Activated CD4-positive, alpha-beta T cell treated with anti-CD3 and anti-CD28 coated beads for 1 hour (primary cell): ENCODE measurements around the gene CARD11.
"Not testable (repeated sequence)": the region's sequence is repeated elsewhere in the genome, so short reads cannot be mapped to it uniquely, and the experiment has no call there.

Experiments used
- DNase-seq: peaks from one replicate; pipeline ENCODE4 v3.0.0-alpha.2; 2020

The CARD11 gene

DNA sequence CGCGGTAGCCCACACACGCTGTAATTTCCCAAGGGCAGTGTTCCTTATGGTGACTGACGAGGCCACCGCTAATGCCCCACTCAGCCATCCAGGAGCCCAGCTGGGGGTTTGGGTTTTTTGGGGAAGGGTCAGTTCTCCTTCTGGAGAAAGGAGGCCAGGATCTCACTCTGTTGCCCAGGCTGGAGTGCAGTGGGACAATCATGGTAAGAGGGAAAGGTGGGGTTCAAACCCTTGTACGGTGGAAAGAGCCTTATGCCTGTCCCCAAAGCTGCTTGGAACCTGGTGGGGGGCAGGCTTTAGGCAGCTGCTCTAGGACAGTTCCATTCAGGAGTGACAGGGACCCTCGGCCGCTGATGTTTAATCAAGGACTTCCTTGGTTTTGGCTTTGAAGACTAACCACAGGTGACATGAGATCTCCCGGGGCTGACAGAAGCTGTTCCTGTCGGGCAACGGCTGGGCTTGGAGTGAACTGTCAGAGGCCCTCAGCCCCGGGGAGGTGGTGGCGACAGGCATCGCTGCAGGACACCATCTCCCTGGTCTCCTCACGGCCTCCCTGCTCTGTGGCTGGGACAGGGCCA, 84.5 kb downstream of the CARD11 start:
- no peak for DNase-seq

DNA sequence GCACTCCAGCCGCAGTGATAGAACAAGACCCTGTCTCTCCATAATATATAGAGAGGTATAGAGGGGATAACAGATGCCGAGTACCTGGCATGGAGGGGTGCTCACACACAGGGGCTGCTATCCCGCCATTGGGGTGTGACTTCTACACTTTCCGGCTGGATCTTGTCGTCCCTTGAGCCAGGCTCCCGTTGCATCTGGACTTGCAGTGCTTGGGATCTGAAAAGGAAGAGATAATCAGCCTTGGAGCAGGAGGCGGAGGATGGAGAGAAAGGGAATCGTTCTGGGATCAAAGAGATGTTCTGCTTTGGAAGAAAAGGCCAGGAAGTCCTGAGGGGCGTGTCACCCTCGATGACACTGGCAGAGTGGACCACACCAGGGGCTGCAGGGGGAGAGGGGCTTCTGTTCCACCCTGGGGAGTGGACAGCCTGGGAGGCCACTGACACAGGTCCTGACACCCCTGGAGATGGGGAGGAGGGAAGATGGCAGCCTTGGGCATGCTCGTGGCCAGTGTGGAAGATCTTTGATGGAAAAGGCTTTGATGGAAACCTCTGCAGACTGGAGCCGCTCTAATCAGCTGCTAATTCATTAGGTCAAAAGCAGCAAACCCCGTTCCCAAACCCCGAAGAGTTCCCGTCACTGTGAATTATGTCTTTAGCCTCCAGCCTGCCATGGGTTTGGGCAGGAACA, 85.1 kb downstream of the CARD11 start:
- DNase-seq, result no peak

DNA sequence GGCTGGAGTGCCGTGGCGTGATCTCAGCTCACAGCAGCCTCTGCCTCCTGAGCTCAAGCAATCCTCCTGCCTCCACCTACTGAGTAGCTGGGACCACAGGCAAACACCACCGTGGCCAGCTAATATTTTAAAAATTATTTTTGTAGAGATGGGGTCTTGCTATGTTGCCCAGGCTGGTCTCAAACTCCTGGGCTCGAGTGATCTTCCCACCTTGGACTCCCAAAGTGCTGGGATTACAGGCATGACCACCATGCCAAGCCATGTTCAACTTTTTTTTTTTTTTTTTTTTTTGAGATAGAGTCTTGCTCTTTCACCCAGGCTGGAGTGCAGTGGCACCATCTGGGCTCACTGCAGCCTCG, 86.3 kb downstream of the CARD11 start:
- not testable (repeated sequence) for DNase-seq

DNA sequence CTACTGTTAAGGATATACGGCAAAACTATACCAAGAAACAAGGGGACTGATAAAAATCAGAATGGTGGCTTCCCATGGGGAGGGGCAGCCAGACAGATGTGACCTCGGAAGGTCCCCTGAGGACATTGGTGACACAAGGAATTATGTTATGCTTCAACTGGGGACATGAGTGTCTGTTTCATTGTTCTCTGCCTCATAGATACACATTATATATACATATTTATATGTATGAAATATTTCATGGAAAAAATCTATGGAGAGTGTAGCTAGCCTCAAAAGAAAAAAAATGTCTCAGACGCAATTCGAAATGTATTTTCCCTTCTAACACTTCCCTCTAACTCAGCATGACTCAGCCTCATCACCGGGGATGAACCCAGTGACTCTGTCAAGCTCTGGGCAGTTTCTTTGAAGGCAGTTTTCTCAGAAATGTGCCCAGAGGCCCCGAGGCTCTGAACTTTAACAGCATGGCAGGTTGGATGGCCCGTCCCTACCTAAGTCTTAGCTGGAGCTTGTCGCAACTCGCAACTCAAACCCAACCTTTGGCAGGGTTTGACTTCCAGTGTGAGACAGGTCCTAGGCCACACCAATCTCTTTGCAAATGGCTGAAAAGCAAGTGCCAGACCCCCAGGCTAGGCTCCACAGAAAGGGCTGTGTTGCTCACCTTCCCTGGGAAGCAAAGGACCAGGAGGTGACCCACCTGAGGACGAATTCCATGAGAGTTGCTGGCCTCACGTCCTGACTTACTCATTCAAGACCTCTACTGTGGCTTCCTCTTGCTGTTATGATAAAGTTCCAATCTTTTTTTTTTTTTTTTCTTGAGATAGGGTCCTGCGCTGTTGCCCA, 86.9 kb downstream of the CARD11 start:
- no peak for DNase-seq

DNA sequence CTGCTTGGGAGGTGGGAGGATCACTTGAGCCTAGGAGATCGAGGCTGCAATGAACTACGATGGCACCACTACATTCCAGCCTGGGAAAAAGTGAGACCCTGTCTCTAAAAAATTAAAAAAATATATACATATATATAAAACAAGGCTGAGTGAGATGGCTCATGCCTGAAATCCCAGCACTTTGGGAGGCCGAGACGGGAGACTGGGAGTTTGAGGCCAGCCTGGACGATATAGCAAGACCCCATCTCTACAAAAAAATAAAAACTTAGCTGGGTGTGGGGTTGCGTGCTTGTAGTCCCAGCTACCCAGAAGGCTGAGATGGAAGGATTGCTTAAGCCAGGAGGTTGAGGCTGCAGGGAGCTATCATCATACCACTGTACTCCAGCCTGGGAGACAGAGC, 87.6 kb downstream of the CARD11 start:
- DNase-seq, result no peak

GRCh38 chr7:2955269-2955668, 88.4 kb downstream of the CARD11 start:
- DNase-seq, result no peak

- DNase-seq, result no peak
Measured at GRCh38 chr7:2954433-2954853, 89.2 kb downstream of the CARD11 start.

- no peak for DNase-seq
Measured at GRCh38 chr7:2953588-2954407, 89.9 kb downstream of the CARD11 start.

- DNase-seq, result no peak
Measured at GRCh38 chr7:2953099-2953498, 90.6 kb downstream of the CARD11 start.

DNA sequence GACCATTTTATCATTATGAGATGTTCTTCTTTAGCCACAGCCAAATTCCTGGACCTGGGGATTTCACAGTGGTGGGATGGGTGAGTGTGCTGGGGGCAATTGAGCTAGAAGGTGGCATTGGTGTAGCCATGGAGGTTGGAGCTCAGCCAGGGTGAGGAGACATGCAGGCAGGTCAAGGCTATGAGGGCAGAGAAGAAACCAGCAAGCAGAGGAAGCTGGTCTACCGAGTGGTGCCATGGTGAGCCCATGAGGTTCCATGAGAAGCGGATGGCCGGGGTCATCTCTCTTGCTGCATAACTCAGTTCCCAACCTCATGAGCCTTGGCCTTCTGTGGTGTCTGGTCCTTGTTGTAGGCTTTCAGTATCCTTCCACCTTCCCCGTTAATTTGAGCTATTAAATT, 91.4 kb downstream of the CARD11 start:
- no peak for DNase-seq

DNA sequence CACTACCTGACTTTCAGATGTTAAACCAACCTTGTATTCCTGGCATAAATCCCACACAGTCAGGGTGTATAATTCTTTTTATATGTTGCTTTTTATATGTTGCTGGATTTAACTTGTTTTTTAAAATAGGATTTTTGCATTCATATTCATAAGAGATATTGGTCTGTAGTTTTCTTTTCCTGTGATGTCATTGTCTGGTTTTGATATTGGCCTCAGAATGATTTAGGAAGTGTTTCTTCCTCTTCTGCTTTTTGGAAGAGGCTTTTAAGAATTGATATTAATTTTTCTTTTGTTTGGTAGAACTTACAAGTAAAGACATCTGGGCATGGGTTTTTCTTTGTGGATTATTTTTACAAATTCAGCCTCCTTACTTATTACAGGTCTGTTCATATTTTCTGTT, 93.1 kb downstream of the CARD11 start:
- no peak for DNase-seq

GRCh38 chr7:2948749-2949148, 94.9 kb downstream of the CARD11 start:
- no peak for DNase-seq

GRCh38 chr7:2947058-2947780, 96.4 kb downstream of the CARD11 start:
- DNase-seq, result no peak

GRCh38 chr7:2945171-2945570, 98.5 kb downstream of the CARD11 start:
- no peak for DNase-seq

GRCh38 chr7:2944739-2945138, 98.9 kb downstream of the CARD11 start:
- no peak for DNase-seq

GRCh38 chr7:2943851-2944601, 99.6 kb downstream of the CARD11 start:
- DNase-seq, result no peak

- DNase-seq, result no peak
Measured at GRCh38 chr7:2941216-2941859, 102.3 kb downstream of the CARD11 start.

GRCh38 chr7:2940466-2940865, 103.2 kb downstream of the CARD11 start:
- no peak for DNase-seq

DNA sequence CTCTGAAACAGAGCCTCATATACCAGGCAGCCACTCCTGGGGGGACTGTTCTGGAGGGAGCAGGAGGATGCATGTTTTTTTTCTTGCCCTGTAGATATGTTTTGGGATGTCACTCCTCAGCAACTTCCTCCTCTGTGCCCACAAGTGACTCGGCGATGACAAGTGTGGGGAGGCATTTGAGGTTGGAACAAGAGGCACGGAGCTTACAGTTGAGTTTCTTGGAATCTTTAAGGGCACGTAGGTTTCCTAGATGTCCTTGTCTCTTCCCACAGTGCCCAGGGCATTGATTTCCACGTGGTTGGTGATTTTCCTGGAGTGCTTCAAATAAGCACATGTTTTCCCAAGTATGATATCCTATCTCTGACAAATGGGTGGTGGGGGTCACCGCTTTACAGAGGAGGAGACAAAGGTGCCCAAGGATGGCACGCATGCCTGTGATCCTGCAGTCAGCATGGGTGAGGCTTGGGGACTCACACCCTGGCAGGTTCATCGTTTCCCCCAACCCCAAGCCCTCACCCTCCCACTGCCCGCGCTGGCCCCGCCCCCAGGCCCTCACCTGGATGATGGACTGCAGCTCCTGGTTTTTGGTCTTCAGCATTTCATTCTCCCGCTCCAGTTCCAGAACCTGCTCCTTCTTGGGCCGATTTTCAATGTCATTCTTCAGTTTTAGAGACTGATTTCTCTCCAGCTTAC, 104.3 kb downstream of the CARD11 start:
- no peak for DNase-seq

DNA sequence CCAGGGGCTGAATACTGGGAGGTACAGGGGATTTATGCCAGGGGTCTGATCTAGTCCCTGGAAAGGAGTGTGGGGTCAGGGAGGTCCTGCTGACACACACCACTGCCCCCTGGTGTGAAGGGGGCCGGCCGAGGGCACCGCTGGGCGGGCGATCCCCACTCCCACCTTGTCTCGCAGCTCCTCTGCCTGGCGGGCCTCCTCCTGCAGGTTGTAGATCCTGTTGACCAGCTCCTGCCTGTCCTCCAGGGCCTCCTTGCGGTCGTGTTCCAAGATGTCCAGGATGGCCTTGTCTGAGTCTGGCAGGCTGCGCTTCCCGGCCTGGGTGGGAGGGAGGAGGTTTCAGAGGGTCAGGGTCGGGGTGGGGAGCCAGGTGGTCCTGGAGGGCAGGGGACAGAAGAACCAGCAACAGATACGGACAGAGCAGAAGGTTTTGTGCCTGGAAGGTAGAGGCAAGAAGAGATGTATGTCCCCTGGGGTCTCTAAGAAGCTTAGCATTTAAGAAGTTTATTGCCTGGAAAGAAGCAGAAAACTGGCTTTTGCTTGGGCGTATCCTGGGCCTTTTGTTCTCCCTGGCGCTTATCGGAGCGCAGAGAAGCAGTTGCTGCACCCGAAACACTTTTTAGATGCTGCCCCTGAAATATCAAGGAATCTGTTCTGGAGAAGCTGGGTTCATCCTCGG, 105.0 kb downstream of the CARD11 start:
- no peak for DNase-seq
